NCI-H128 (cell line): ENCODE measurements around the gene SHROOM3.

Experiments
- DNase-seq: peaks from one replicate; lab custom pipeline; 2025; ENCODE audit not compliant: unreplicated experiment; lab: John Stamatoyannopoulos, UW

SHROOM3 gene

GRCh38 chr4:76564123-76564915 lies 129.3 kb downstream of the SHROOM3 start:
- DNase-seq = no peak

DNA sequence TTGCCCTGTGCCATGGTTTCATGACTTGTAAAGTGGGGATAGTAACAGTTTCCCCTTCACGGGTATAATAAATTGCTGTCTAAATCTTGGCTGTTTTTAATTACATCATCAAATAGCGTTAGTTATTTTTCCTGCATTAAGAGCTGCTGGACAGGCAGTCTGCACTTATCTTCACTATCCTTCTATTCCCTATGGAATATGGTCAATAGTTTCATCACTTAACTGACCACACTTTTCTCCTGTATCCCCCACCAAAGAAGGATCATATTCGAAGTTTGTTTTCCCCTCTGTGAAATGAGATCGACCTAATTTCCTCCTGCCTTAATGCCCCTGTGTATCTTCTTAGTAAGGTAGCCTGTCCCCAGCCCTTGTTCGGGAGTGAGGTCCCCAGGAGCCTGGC lies 133.2 kb downstream of the SHROOM3 start:
- DNase-seq = no peak

GRCh38 chr4:76569225-76569624 lies 134.2 kb downstream of the SHROOM3 start:
- no peak for DNase-seq

DNA sequence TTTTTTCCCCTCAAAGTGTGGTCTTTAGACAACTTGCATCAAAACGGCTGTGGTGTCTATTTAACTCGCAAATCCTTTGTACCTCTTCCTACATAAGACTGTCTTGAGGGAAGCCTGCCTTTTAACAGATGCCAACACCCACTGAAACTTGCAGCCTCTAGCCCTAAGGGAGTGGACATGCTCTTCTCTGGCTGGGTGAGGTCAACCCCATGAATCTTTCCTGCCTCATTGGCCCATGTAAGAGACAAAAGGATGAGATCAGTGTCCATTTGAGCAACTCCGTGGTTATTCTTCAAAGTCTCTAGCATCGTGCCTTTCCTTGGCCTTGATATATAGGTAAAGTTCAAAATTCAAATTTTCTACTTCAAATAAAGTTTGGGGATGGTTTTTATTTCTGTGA lies 134.7 kb downstream of the SHROOM3 start:
- DNase-seq = no peak

DNA sequence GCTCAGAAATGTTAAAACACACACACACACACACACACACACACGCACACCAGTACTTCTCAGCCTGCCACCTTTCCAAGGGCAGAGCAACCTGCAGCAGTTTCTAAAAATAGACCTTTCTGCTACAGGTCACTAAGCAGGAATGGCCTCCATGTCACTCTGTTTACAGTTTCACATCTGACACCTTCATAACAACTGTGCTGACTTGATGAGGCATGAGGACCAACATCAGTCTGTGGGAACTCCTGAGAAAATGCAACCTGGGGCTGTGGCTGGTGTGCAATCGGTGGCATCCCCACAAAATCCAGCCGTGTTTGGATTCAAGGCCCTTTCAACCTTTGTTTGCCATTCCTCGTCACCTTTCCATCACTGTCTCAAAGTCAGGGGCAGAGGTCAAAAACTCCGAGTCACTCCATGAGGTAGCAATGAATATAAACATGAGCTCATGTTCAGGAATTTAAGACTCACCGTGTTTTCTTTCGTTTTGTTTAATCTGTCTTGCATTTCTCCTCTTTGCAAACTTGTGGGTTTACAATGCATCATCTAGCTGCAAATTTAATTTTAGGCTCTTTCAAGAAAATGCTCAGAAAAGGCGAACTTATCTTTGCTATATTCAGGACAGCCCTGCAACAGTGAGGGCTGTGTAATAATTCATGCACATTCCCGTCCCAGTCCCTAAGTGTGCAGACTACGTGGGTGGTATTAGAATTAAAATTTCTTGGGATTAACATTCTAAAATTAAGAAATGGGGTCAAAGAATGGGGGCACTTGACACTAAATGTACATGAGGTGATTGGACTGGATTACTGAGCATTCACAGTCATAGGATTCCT lies 135.3 kb downstream of the SHROOM3 start:
- DNase-seq = no peak

- DNase-seq = no peak
These were observed 136.2 kb downstream of the SHROOM3 start for GRCh38 chr4:76571274-76571673.

DNA sequence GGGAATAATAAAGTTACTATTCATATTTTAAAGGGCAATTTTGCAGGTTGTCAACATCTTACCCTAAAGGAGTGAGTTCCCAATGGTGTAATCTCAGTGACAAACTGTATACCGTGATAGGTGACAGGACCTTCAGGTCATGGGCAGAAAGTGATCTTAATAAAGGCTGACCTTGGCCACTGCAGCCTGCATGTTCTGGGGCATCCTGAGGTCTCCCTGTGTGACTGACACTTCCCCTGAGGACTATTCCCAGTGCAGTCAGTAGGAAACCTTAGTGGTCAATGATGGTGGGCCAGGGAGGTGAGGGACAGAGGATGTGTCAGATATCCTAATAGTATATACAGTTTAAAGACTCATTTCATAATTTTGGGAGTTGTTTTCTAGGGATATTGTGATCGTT lies 137.2 kb downstream of the SHROOM3 start:
- DNase-seq = no peak

DNA sequence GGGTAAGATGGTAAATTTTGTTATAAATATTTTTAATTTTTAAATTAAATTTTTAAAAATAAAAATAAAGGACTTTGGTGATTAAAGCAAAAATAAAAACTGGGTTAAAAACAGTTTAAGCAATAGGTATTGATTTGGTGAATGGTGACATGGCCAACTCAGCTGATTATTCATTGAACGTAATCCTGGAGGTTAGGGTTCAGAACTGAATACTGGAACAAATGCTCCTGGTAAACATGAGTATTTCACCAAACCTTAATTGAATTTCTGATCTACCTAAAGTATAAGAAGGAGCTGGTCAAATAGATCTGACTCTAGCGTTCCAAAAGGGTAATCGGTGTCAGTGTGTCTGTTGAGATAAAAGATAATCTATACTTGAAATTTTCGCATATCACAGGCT lies 141.8 kb downstream of the SHROOM3 start:
- DNase-seq = no peak

DNA sequence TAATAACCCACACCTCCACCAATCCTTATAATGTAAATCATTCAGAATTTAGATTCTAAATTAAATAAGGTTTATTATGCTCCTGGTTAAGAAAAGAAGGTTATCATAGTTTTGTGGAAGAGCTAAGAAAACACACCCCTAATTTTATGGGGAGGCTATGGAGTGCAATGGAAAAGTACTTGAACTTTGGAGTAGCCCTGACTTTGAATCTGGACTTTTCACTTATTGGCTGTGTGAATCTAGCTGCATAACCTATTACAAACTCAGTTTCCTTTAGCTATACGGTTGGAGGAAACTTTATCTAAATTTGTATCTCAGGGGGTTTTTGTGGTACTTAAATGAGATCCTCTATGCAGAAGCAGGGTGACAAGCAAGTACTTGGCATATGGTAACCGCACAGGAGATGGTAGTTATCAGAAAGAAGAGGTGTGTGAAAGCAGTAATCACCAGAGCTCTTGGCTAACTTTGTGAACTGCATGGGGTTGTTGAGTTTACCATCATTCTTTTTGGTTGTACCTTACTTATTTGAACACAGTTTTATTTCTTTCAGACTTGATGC lies 143.1 kb downstream of the SHROOM3 start:
- DNase-seq = no peak

DNA sequence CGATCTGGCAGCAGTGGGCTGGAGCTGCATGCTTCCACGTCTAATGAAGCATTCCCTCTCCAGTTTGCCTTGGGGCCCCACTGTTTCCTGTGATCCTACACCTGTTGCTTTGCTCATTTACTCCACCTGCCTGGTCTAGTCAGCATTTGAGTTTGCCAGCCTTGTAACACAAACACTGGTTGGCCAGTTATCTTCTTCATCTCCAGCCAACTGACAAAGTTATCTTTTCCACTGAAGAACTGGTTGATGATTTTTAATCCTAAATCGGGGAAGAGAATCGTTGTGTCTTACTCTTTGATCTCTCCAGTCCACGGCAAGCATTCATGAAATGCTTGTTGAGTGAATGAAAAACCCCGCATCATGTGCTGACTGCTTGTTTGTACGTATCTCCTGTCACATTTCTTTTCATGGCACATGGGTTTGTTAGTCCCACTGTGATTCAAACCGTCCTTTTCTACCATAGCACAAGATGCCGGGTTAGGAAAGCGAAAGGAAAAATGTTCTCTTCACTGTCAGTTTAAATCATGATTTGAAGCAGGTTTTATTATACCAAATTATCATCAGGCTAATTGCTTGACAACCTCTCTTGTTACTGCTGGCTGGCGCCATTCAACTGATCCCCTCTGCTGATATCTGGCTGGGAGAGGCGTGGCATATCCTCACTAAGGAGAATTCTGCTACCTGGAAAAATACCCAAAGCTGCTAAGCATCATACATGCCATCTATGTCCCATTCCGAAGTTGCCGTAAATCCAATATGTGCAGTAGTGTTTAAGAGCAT lies 144.8 kb downstream of the SHROOM3 start:
- no peak for DNase-seq

DNA sequence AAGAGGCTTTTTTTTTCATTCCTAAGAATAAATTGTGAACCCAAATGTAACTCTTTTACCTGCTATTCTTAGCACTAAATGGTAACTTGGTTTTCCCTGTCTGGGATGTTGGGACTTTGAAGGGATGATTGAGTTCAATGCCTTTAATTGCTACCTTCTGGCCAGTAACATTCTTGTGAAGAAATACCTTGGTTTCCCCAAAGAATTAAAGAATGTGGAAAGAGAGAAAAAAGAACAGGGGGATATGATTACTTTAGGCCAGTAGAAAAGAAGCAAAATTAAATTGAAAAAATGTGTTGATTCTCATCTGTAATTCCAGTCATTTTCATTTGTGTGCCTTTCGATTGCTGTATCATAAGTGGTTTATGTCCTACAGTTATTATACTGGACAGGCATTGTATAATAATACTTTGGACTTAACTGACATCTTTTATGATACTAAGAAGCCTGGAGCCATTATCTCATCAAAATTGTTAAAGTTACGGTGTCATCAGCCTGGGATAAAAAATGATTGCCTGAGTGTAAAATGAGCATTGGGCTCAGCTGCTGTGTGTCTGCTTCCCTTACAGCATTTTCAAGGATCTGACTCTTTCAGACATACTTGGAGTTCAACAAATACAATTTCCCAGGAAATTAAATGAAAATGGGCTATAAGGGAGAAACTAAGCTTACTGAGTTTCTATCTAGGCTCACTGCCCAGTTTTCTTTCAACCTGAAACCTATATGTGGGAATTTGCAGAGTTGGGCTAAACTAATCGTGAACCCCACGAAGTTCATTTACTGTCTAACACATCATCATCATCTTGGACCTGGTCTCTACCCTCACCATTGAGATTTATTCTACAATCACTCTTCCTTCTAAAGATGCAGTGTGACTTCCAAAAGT lies 146.3 kb downstream of the SHROOM3 start:
- DNase-seq = no peak

DNA sequence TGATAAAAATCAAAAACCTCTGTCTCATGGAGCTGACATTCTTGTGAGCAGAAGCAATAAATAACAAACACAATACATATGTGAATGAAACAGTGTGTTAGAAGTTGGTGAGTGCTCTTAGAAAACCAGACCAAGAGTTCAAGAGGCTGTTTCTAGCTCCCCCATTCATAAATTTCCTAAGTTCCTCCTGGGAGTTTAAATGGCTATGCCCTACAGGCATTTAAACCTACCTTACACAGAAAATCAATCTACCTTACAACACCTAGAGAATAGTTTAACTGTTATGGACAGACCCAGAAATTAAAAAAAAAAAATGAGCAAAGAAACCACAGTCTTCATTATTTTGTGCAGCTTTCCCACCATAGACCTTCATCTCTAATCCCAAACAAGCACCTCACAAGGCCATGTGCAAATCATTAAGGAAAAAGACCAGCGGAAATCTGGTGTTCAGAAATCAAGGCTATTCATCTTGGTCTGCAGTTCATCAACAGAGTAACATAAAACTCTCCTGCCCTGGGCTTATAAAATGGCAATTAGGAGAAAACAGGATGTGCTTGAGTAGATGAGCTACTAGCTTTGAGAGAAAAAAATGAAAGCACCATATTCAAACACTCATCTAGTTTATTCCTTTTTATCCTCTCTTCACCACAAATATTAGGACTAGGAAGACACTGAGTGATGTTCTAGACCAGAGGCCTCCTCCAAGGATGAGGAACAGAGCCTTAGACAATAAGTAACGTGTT lies 147.2 kb downstream of the SHROOM3 start:
- no peak for DNase-seq

- DNase-seq = no peak
These were observed 147.7 kb downstream of the SHROOM3 start for GRCh38 chr4:76582817-76583087.

- DNase-seq = no peak
These were observed 149.5 kb downstream of the SHROOM3 start for GRCh38 chr4:76584241-76585152.

DNA sequence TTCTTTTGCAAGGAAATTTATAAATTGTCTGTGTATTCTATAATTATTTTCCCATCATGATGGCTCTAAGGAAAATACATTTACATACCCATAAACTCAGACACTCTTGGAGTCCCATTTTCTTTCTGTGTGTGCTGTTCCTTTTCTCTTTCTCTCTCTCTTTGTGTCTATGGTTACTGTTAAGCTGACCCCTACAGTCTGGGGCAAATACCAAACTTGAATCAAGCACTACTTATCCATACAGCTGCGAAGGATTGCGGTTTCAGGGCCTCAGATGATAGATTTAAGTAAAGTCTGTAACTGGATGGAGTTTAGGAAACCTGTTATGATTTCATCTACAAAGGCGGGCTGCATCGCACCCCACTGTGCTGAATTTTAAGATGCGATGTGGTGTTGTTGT lies 150.2 kb downstream of the SHROOM3 start:
- DNase-seq = no peak

- DNase-seq = no peak
These were observed 150.9 kb downstream of the SHROOM3 start for GRCh38 chr4:76585897-76586360.

GRCh38 chr4:76588274-76588673 lies 153.2 kb downstream of the SHROOM3 start:
- DNase-seq = no peak

GRCh38 chr4:76589402-76589801 lies 154.4 kb downstream of the SHROOM3 start:
- DNase-seq = no peak
